HG02840 (cell line): Measurements from ENCODE around the gene RUNDC1.

Source experiments
- ATAC-seq: cut with Tn5 transposase; IDR thresholded peaks from one replicate; pipeline ENCODE4 v1.9.1; 2021; ENCODE audit warnings: mild to moderate bottlenecking, moderate library complexity, moderate number of reproducible peaks; ENCODE audit not compliant: unreplicated experiment, low FRiP score

The RUNDC1 gene

GRCh38 chr17:43033948-43034881, 53.9 kb downstream of the RUNDC1 start:
- no peak for ATAC-seq

GRCh38 chr17:43034894-43035293, 54.5 kb downstream of the RUNDC1 start:
- ATAC-seq: no peak

- ATAC-seq: no peak
Observed at GRCh38 chr17:43039646-43040045, 59.3 kb downstream of the RUNDC1 start.

GRCh38 chr17:43040655-43041054, 60.3 kb downstream of the RUNDC1 start:
- ATAC-seq: no peak

GRCh38 chr17:43042025-43042628, 61.8 kb downstream of the RUNDC1 start:
- ATAC-seq: no peak
